ENCODE data around the gene TAOK1.

DNA sequence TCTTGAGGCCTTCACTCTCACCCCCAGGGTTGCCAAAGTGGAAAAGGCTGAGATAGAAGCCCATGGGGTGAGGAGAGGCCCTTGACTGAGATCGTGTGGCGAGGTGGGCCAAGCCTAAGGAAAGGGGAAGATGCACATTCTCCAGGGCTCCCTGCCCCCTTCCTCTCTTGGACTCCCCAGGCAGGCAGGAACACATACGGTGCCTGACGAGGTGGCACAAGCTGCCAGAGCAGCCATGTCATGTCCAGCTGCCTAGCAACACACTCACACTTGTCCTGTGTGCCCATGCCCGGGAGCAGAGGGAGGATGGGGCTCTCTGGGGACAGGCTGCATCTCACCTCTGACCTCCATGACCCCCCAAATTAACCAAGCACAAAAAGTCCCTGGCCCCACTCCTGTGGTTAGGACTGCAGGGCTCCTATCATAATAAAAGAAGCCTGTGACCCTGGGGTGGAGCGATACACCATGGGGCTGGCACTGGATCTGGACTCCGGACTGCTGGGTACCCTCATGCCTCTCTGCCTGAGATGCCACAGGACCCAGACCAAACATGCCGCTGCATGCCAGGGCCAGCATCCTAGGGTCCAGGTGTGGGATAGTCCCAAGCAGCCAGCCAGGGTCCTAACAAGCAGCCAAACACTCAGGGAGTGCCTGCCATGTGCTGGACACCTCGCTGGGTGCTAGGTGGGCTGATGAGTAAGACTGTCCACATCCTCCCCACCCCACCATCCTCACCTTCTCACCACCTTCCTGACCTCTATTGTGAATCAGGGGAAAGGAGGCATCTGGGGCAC lies 196.7 kb downstream of the TAOK1 start:
- TF ChIP-seq, protein P1, sequence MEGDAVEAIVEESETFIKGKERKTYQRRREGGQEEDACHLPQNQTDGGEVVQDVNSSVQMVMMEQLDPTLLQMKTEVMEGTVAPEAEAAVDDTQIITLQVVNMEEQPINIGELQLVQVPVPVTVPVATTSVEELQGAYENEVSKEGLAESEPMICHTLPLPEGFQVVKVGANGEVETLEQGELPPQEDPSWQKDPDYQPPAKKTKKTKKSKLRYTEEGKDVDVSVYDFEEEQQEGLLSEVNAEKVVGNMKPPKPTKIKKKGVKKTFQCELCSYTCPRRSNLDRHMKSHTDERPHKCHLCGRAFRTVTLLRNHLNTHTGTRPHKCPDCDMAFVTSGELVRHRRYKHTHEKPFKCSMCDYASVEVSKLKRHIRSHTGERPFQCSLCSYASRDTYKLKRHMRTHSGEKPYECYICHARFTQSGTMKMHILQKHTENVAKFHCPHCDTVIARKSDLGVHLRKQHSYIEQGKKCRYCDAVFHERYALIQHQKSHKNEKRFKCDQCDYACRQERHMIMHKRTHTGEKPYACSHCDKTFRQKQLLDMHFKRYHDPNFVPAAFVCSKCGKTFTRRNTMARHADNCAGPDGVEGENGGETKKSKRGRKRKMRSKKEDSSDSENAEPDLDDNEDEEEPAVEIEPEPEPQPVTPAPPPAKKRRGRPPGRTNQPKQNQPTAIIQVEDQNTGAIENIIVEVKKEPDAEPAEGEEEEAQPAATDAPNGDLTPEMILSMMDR (IDR thresholded peaks at IDR 0.05; ENCODE audit: low read depth, low read length), result no peak
- TF ChIP-seq EZH2phosphoT487 (IDR thresholded peaks at IDR 0.05; ENCODE audit: low read depth), result no peak

All from OCI-LY3 (cell line).